BE2C (cell line): ENCODE results near the gene CCDC157. TPM values are rescaled to one million over a fixed set of nuclear protein-coding genes. Genes with fewer than 3 reads are reported as not detected.

Experiments
- DNase-seq: peaks from one replicate; pipeline ENCODE4 v3.0.0-alpha.2; 2020
- H3K27me3 ChIP-seq: fragments of 250-450 bp; sonication (Bioruptor Pico); 2 replicates; pipeline ENCODE4 v1.5.1; 2020; ENCODE audit warnings: mild to moderate bottlenecking
- H3K36me3 ChIP-seq: fragments of 250-450 bp; sonication (Bioruptor Pico); 2 replicates; pipeline ENCODE4 v1.5.1; 2020; ENCODE audit warnings: mild to moderate bottlenecking
- H3K4me1 ChIP-seq: fragments of 250-450 bp; sonication (Bioruptor Pico); 2 replicates; pipeline ENCODE4 v1.5.1; 2020
- H3K4me3 ChIP-seq: 2 replicates; pipeline ENCODE4 v1.5.1; 2011; ENCODE audit warnings: low read depth, low read length
- H3K9me3 ChIP-seq: fragments of 250-450 bp; sonication (Bioruptor Pico); 2 replicates; pipeline ENCODE4 v1.5.1; 2020
- CTCF ChIP-seq: IDR thresholded peaks from 2 replicates; pipeline ENCODE4 v1.5.1; 2012; ENCODE audit warnings: mild to moderate bottlenecking, low read depth, low read length
- polyA plus RNA-seq: library from polyadenylated mRNA; unstranded; fragments of >200 nt; gene quantifications from one replicate; pipeline ENCODE4 v1.2.1, GENCODE V29; 2012; ENCODE audit warnings: low read depth, missing spikeins; ENCODE audit not compliant: insufficient read length, insufficient read depth

The CCDC157 gene
- polyA plus RNA-seq: 3.4 TPM

GRCh38 chr22:30356449-30357235 lies at the start of gene CCDC157, which contains the start of gene SF3A1:
Gene CCDC157, plus strand, starts transcription at chr22:30357007. Its CDS starts 8,994 bp downstream, at chr22:30366001.
Gene SF3A1, minus strand, starts transcription at chr22:30356894. Its CDS starts 102 bp downstream, at chr22:30356792.
- H3K36me3 ChIP-seq: peaks cover 11% of the 10 kb centered on the region
- peak within 1 kb of the TSS; percentile 99 for H3K4me3 ChIP-seq
- no peak for TF ChIP-seq CTCF
- no peaks in the 10 kb centered on the region for H3K27me3 ChIP-seq
- no peaks in the 10 kb centered on the region for H3K4me1 ChIP-seq
- peak; percentile 94 for DNase-seq
- H3K9me3 ChIP-seq: no peaks in the 10 kb centered on the region

- no peaks in the 10 kb centered on the region; the same call in 1 of the 2 replicates for H3K4me1 ChIP-seq
Measured at GRCh38 chr22:30307041-30307574, 49.7 kb upstream of the CCDC157 start.

DNA sequence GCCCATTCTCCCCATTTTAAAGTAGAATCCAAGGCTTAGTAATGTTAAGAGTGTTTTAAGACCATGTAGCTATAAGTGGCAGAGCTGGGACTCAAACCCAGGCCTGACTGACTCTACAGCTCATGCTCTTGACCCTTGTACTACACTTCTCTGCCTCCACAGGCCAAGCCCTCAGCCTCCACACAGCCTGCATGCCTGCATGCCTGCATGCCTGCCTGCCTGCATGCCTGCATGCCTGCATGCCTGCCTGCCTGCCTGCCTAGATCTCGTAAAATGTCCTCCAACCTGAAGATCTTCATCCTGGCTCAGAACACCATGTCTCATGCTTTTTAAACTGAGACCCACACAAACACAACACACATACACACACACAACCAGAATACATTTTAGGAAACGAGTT lies 48.7 kb upstream of the CCDC157 start:
- DNase-seq: no peak
- H3K4me3 ChIP-seq: no peak overlapping the region
- no peak for TF ChIP-seq CTCF
- H3K4me1 ChIP-seq: no peaks in the 10 kb centered on the region; the same call in 1 of the 2 replicates
- no peaks in the 10 kb centered on the region for H3K27me3 ChIP-seq
- no peaks in the 10 kb centered on the region for H3K9me3 ChIP-seq
- no peaks in the 10 kb centered on the region for H3K36me3 ChIP-seq

More at GRCh38 chr22:30307041-30307574, 49.7 kb upstream of the CCDC157 start:
- Histone ChIP-seq H3K9me3 (no peaks in the 10 kb centered on the region), H3K4me3 (no peak overlapping the region), H3K27me3 (no peaks in the 10 kb centered on the region), H3K36me3 (no peaks in the 10 kb centered on the region)
- DNase-seq: no peak
- TF ChIP-seq CTCF: no peak

DNA sequence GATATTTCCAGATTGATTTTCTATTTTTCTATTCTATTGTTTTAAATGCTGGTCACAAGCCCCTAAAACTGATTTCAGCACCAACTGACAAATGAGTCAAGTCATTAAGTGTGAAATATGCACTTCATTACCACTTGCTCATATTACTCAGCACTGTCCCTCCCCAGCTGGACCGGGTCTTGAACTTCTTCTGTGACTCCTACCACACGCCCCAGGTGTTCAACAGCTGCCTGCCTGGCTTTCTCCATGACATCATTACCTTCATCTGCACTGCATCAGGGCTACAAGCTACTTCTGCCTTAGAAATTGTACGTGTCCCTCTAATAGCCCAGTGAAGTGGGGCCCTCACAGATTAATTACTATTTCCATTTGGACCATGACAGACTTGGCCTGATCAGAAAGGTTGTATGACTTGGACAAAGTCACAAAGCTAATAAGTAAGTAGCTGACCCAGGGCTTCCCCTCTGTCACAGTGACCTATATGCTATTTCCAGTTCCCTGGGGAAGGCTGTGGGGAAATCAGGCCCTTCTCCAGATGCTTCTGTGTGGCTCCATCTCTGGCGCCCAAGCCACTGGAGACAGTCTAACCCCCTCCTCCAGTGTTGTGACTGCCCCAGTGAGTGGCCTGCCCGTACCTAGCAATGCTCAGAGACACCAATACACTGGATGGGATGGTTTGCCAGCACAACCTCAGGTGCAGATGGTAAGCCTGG lies 48.1 kb upstream of the CCDC157 start:
- Histone ChIP-seq H3K27me3 (no peaks in the 10 kb centered on the region), H3K36me3 (no peaks in the 10 kb centered on the region), H3K4me1 (no peaks in the 10 kb centered on the region; the same call in 1 of the 2 replicates), H3K9me3 (no peaks in the 10 kb centered on the region), H3K4me3 (no peak overlapping the region)
- TF ChIP-seq CTCF: no peak
- no peak for DNase-seq

- DNase-seq: no peak
- Histone ChIP-seq H3K27me3 (no peaks in the 10 kb centered on the region), H3K9me3 (no peaks in the 10 kb centered on the region), H3K36me3 (no peaks in the 10 kb centered on the region), H3K4me1 (peaks cover 3% of the 10 kb centered on the region; the same call in 1 of the 2 replicates), H3K4me3 (no peak overlapping the region)
- TF ChIP-seq CTCF: no peak
Measured at GRCh38 chr22:30309951-30310741, 46.7 kb upstream of the CCDC157 start.
